ENCODE results near the gene SWI5. TPM values are rescaled to one million over a fixed set of nuclear protein-coding genes. Genes with fewer than 3 reads are reported as not detected.

The SWI5 gene
- total RNA-seq, 2 experiments from 2014 or later = 3.0 to 4.1 TPM

DNA sequence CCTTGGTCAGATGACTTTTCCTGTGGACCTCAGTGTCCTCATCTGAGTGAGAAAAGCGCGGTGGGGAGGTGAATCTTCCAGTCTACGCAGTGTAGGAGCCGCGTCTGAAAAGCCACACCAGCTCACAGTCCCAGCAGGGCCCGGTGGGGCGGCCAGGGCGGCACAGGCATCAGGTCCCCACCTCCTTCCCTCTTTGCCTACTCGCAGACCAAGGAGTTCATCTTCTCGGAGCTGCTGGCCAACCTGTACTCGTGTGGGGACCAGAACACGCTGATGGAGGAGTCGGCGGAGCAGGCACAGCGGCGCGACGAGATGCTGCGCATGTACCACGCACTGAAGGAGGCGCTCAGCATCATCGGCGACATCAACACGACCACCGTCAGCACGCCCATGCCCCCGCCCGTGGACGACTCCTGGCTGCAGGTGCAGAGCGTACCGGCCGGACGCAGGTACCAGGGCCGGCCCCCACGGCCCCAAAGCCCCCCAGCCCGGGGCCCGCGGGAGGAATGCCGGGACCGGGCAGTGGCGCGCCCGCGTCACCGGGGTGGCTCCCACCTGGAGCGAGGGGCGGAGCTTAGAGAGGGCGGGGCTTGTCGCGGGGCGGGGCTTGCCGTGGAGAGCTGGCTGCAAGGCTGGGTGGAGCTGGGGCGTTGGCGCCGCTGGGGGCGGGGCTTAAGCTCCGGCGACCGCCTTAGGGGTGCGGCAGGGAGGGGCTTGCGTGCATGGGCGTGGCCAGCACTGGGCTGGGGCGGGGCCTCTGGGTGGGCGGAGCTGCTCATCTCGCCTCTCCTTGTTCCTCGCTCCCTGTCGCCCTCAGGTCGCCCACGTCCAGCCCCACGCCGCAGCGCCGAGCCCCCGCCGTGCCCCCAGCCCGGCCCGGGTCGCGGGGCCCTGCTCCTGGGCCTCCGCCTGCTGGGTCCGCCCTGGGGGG, 25.9 kb upstream of the SWI5 start:
- no peaks in the 10 kb centered on the region for H3K27me3 ChIP-seq (ENCODE audit: control insufficient read depth in 1 of 2, insufficient read depth in 2 of 2, low read length in 2 of 2)
- intact Hi-C loops (cut with DNase I, micrococcal nuclease) = loop anchor here (1.0 to 10.0 kb wide), 7 partner anchors 25 to 681 kb away; partner anchors contain the start of genes BBLN (in 1 of the 2), CIZ1 (in 1 of the 2), DNM1 (in 1 of the 2) and SLC27A4 (in 1 of the 2)
- Mint-ChIP-seq H3K4me3 (peak overlapping the region; percentile 91), H3K36me3 (ENCODE audit: low read depth) (no peaks in the 10 kb centered on the region), H3K9me3 (no peaks in the 10 kb centered on the region), H3K27me3 (peaks cover 10% of the 10 kb centered on the region), H3K27ac (peak overlapping the region; percentile 97), H3K4me1 (ENCODE audit: low read depth) (peaks cover 22% of the 10 kb centered on the region)
- TF ChIP-seq, protein P1, sequence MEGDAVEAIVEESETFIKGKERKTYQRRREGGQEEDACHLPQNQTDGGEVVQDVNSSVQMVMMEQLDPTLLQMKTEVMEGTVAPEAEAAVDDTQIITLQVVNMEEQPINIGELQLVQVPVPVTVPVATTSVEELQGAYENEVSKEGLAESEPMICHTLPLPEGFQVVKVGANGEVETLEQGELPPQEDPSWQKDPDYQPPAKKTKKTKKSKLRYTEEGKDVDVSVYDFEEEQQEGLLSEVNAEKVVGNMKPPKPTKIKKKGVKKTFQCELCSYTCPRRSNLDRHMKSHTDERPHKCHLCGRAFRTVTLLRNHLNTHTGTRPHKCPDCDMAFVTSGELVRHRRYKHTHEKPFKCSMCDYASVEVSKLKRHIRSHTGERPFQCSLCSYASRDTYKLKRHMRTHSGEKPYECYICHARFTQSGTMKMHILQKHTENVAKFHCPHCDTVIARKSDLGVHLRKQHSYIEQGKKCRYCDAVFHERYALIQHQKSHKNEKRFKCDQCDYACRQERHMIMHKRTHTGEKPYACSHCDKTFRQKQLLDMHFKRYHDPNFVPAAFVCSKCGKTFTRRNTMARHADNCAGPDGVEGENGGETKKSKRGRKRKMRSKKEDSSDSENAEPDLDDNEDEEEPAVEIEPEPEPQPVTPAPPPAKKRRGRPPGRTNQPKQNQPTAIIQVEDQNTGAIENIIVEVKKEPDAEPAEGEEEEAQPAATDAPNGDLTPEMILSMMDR (IDR thresholded peaks at IDR 0.05) = no peak
- H3K9me3 ChIP-seq (ENCODE audit: control insufficient read depth in 1 of 2, insufficient read depth in 1 of 2, low read length in 2 of 2) = no peaks in the 10 kb centered on the region
- H3K4me1 ChIP-seq (ENCODE audit: insufficient read depth, low read length) = peaks cover 22% of the 10 kb centered on the region
- DNase-seq (peak; percentile 96 to 100 (median 99)), ATAC-seq (ENCODE audit: poor library complexity) (peak; percentile 92)
- POLR2A ChIA-PET = interaction anchor here (0.6 to 1.8 kb wide), 17 partner anchors 10 to 1336 kb away, joined by 3 to 29 read pairs (median 3); partner anchors contain the start of genes BBLN, CIZ1, DNM1 and ENDOG
- peak overlapping the region; percentile 36 to 37 for H3K27ac ChIP-seq (ENCODE audit: low read depth in 1 of 2, low read length in 2 of 2)
- no peaks in the 10 kb centered on the region for H3K36me3 ChIP-seq (ENCODE audit: insufficient read depth, low read length)
- CTCF ChIA-PET = interaction anchor here (0.8 to 1.2 kb wide), 4 partner anchors 25 to 112 kb away, joined by 3 read pairs; no protein-coding TSS in a partner anchor
- peak overlapping the region; percentile 56 for H3K4me3 ChIP-seq (ENCODE audit: low read length)

DNA sequence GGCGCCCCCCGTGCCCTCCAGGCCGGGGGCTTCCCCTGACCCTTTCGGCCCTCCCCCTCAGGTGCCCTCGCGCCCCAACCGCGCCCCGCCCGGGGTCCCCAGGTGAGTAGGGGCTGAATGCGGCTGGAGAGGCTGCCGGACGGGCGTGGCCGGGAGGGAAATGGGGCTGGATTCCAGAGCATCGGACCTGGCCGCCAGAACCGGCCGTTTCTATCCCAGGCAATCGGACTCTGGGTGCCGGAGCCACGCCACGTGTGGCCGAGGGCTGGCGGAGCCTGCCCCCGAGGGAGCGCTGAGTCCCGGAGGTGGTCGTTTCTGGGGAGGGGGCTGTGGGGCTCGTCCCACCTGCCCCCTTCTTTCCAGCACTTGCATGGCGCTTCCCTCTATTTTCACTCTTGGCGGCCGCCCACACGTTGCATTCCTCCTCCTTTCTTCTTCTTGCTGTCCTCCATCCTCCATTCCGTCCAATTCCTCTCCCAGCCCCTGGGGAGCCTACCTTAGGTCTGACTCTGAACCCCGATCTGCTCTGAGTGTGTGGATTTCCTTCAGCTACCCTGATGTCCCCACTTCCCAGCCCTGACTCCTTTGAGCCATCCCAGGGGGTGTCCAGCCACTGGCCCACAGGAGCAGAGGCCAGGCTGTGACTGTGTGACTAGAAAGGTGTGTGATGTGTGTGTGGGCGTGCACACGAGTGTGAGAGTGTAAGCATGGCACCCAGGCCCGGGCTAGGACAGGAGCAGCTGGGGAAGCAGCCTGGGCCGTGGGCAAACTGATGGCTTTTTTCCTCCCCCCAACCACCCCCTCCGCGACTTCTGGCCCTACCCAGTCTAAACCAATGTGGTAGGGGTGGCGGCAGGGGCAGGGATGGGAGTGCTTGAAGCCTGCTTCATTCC, 25.0 kb upstream of the SWI5 start:
- POLR2A ChIA-PET = interaction anchor here (0.6 to 1.8 kb wide), 17 partner anchors 9 to 1337 kb away, joined by 3 to 29 read pairs (median 3); partner anchors contain the start of genes BBLN, CIZ1, DNM1 and ENDOG
- Histone ChIP-seq H3K27me3 (ENCODE audit: control insufficient read depth in 1 of 2, insufficient read depth in 2 of 2, low read length in 2 of 2) (no peaks in the 10 kb centered on the region), H3K4me1 (ENCODE audit: insufficient read depth, low read length) (peaks cover 20% of the 10 kb centered on the region), H3K27ac (ENCODE audit: low read depth in 1 of 2, low read length in 2 of 2) (no peak overlapping the region), H3K36me3 (ENCODE audit: insufficient read depth, low read length) (peaks cover 1% of the 10 kb centered on the region), H3K4me3 (ENCODE audit: low read length) (peak overlapping the region; percentile 51), H3K9me3 (ENCODE audit: control insufficient read depth in 1 of 2, insufficient read depth in 1 of 2, low read length in 2 of 2) (no peaks in the 10 kb centered on the region)
- Mint-ChIP-seq H3K4me1 (ENCODE audit: low read depth) (peaks cover 22% of the 10 kb centered on the region), H3K36me3 (ENCODE audit: low read depth) (no peaks in the 10 kb centered on the region), H3K27me3 (peaks cover 5% of the 10 kb centered on the region), H3K9me3 (no peaks in the 10 kb centered on the region), H3K4me3 (peak overlapping the region; percentile 74), H3K27ac (peak overlapping the region; percentile 22)
- intact Hi-C loops (cut with DNase I, micrococcal nuclease) = loop anchor here (1.0 to 10.0 kb wide), 7 partner anchors 24 to 682 kb away; partner anchors contain the start of genes BBLN (in 1 of the 2), CIZ1 (in 1 of the 2), DNM1 (in 1 of the 2) and SLC27A4 (in 1 of the 2)
- no peak for ATAC-seq (ENCODE audit: poor library complexity)
- CTCF ChIA-PET = interaction anchor here (0.8 to 1.2 kb wide), 3 partner anchors 24 to 111 kb away, joined by 3 read pairs; no protein-coding TSS in a partner anchor
- peak in 3 of 14 experiments; percentile 13 to 39 (median 17) for DNase-seq
- TF ChIP-seq, protein P1 (IDR thresholded peaks at IDR 0.05) = no peak

DNA sequence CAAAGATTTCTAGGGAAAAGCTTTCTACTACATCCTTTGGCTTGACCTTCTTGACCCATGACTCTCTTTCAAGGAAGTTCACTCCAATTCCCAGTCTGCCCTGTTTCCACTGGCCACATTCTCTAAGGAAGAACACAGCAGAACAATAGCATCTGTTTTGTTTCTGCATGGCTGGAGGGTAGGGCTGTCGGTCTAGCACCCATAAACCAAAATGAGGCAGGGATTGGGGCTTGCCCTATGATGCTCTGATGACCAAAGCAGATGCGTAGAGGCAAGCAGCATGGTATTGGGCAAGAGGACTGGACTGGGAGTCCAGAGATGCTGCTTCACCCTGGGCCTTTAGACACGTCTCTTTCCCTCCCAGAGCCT, 24.4 kb upstream of the SWI5 start:
- Histone ChIP-seq H3K27ac (ENCODE audit: low read depth in 1 of 2, low read length in 2 of 2) (no peak overlapping the region), H3K4me1 (ENCODE audit: insufficient read depth, low read length) (peaks cover 20% of the 10 kb centered on the region), H3K36me3 (ENCODE audit: insufficient read depth, low read length) (peaks cover 4% of the 10 kb centered on the region), H3K4me3 (ENCODE audit: low read length) (no peak overlapping the region), H3K9me3 (ENCODE audit: control insufficient read depth in 1 of 2, insufficient read depth in 1 of 2, low read length in 2 of 2) (no peaks in the 10 kb centered on the region), H3K27me3 (ENCODE audit: control insufficient read depth in 1 of 2, insufficient read depth in 2 of 2, low read length in 2 of 2) (no peaks in the 10 kb centered on the region)
- ATAC-seq (ENCODE audit: poor library complexity) (no peak), DNase-seq (no peak)
- intact Hi-C loops (cut with DNase I, micrococcal nuclease) = loop anchor here (2.0 to 10.0 kb wide), 6 partner anchors 23 to 683 kb away; partner anchors contain the start of genes BBLN (in 1 of the 2), CIZ1 (in 1 of the 2) and SLC27A4 (in 1 of the 2)
- ChIA-PET CTCF (no interaction called here), POLR2A (no interaction called here)
- no peaks in the 10 kb centered on the region for H3K36me3 Mint-ChIP-seq (ENCODE audit: low read depth)
- TF ChIP-seq, protein P1 (IDR thresholded peaks at IDR 0.05) = no peak
- H3K9me3 Mint-ChIP-seq = no peaks in the 10 kb centered on the region
- peaks cover 5% of the 10 kb centered on the region for H3K27me3 Mint-ChIP-seq
- H3K4me1 Mint-ChIP-seq (ENCODE audit: low read depth) = peaks cover 22% of the 10 kb centered on the region
- H3K4me3 Mint-ChIP-seq = peak overlapping the region; percentile 52
- H3K27ac Mint-ChIP-seq = peak overlapping the region; percentile 22

Measured in CD4-positive, alpha-beta T cell (primary cell).